Thymus (tissue), 11 donors: ENCODE data around the gene ZNF766. TPM values are rescaled to one million over a fixed set of nuclear protein-coding genes. Genes with fewer than 3 reads are reported as not detected.
"Not testable (repeated sequence)": the region's sequence is repeated elsewhere in the genome, so short reads cannot be mapped to it uniquely, and the experiment has no call there.

Experiments used
- DNase-seq, 9 donors: peaks; one replicate each; pipeline ENCODE4 v3.0.0-alpha.2; 2013; ENCODE audit warnings: low spot score in 9 of 9, low read depth in 6 of 9, missing footprints in 1 of 9
- H3K27ac ChIP-seq, 2 donors: one replicate each; pipeline ENCODE4 v1.5.1; 2013; ENCODE audit warnings: control low read depth in 1 of 2, low read depth in 1 of 2, low read length in 1 of 2, mild to moderate bottlenecking in 1 of 2, moderate library complexity in 1 of 2
- H3K27me3 ChIP-seq, 2 donors: one replicate each; pipeline ENCODE4 v1.5.1; 2013; ENCODE audit warnings: low read length in 1 of 2; ENCODE audit not compliant: control insufficient read depth in 2 of 2, insufficient read depth in 1 of 2
- H3K36me3 ChIP-seq, 2 donors: one replicate each; pipeline ENCODE4 v1.5.1; 2013; ENCODE audit warnings: low read length in 1 of 2, mild to moderate bottlenecking in 1 of 2, moderate library complexity in 1 of 2; ENCODE audit not compliant: control insufficient read depth in 2 of 2, insufficient read depth in 2 of 2
- H3K4me1 ChIP-seq, 2 donors: one replicate each; pipeline ENCODE4 v1.5.1; 2013; ENCODE audit warnings: low read length in 2 of 2; ENCODE audit not compliant: control insufficient read depth in 2 of 2, insufficient read depth in 2 of 2
- H3K4me3 ChIP-seq, 2 donors: one replicate each; pipeline ENCODE4 v1.5.1; 2013; ENCODE audit warnings: low read length in 2 of 2, control low read depth in 1 of 2, mild to moderate bottlenecking in 1 of 2
- H3K9me3 ChIP-seq, 2 donors: one replicate each; pipeline ENCODE4 v1.5.1; 2013; ENCODE audit warnings: low read length in 1 of 2, mild to moderate bottlenecking in 1 of 2; ENCODE audit not compliant: control insufficient read depth in 2 of 2, insufficient read depth in 1 of 2
- WGBS: extraction: QIAGEN DNeasy Blood & Tissue Kit; methylation state at CpG from one replicate; pipeline ENCODE4 v1.1.7; 2013; 5-methylcytosine and 5-hydroxymethylcytosine counted together
- polyA plus RNA-seq: library from polyadenylated mRNA; stranded (reverse); fragments of 200-250 nt; gene quantifications from one replicate; pipeline ENCODE4 v1.2.3, GENCODE V29; 2013
- total RNA-seq: library from RNA; stranded (reverse); fragments of 120-200 nt; gene quantifications from one replicate; pipeline ENCODE4 v1.2.4, GENCODE V29; 2013
- donor health status: healthy.

The ZNF766 gene
- total and polyA plus RNA-seq, 2 donors: 11.4 to 11.7 TPM

GRCh38 chr19:52292946-52293345 lies 23.6 kb downstream of the ZNF766 start:
- not testable (repeated sequence) for DNase-seq, H3K4me3 ChIP-seq, H3K27me3 ChIP-seq, H3K27ac ChIP-seq, H3K4me1 ChIP-seq
- Histone ChIP-seq H3K36me3 (peaks cover 28 to 35% of the 10 kb centered on the region in 2 donors), H3K9me3 (peaks cover 5 to 15% of the 10 kb centered on the region in 2 donors)
- WGBS: 98% methylated on average over 6 of the region's 6 CpGs

- no peaks in the 10 kb centered on the region for H3K27me3 ChIP-seq
- H3K36me3 ChIP-seq: peaks cover 16 to 26% of the 10 kb centered on the region in 2 donors
- H3K4me1 ChIP-seq: peaks cover 9 to 10% of the 10 kb centered on the region in 2 donors
- no peak for DNase-seq
- 29% methylated on average over 8 of the region's 8 CpGs for WGBS
- peaks cover 9 to 15% of the 10 kb centered on the region in 2 donors for H3K9me3 ChIP-seq
- H3K27ac ChIP-seq: peak overlapping the region in 1 of 2 donors; percentile 70
- peak overlapping the region; percentile 88 to 94 for H3K4me3 ChIP-seq
Measured at GRCh38 chr19:52296400-52296772, 27.0 kb downstream of the ZNF766 start.

GRCh38 chr19:52296773-52297600 lies 27.6 kb downstream of the ZNF766 start, which contains the start of gene ZNF480:
TSS of gene ZNF480 (plus strand) at chr19:52297169. CDS start at chr19:52300413, 3,244 bp downstream.
- DNase-seq: peak; percentile 44 to 88 (median 69)
- H3K36me3 ChIP-seq: peaks cover 22 to 30% of the 10 kb centered on the region in 2 donors
- peak within 1 kb of the TSS; percentile 88 to 94 for H3K4me3 ChIP-seq
- H3K27me3 ChIP-seq: no peaks in the 10 kb centered on the region
- H3K4me1 ChIP-seq: peaks cover 9 to 10% of the 10 kb centered on the region in 2 donors
- WGBS: under 1% methylated on average over 74 of the region's 75 CpGs
- H3K9me3 ChIP-seq: peaks cover 10 to 15% of the 10 kb centered on the region in 2 donors
- H3K27ac ChIP-seq: peak within 1 kb of the TSS; percentile 87 to 96

GRCh38 chr19:52297601-52298364 lies 28.4 kb downstream of the ZNF766 start:
- Histone ChIP-seq H3K27me3 (no peaks in the 10 kb centered on the region), H3K36me3 (peaks cover 29 to 34% of the 10 kb centered on the region in 2 donors), H3K9me3 (peaks cover 12 to 15% of the 10 kb centered on the region in 2 donors), H3K4me1 (peaks cover 9 to 10% of the 10 kb centered on the region in 2 donors), H3K27ac (peak overlapping the region; percentile 87 to 96), H3K4me3 (peak overlapping the region; percentile 88 to 94)
- peak in 1 of 9 donors; percentile 2 for DNase-seq
- 20% methylated on average over 18 of the region's 18 CpGs for WGBS

GRCh38 chr19:52307275-52307674 lies 37.9 kb downstream of the ZNF766 start:
- Histone ChIP-seq H3K9me3 (peaks cover 33 to 50% of the 10 kb centered on the region in 2 donors), H3K4me1 (no peaks in the 10 kb centered on the region), H3K36me3 (peaks cover 17 to 56% of the 10 kb centered on the region in 2 donors), H3K27me3 (no peaks in the 10 kb centered on the region), H3K4me3 (no peak overlapping the region), H3K27ac (no peak overlapping the region)
- WGBS: 98% methylated on average over 10 of the region's 10 CpGs
- DNase-seq: peak in 3 of 9 donors; percentile 9 to 63 (median 11)

- Histone ChIP-seq H3K9me3 (peaks cover 17 to 30% of the 10 kb centered on the region in 2 donors), H3K36me3 (peaks cover 39 to 41% of the 10 kb centered on the region in 2 donors), H3K27me3 (no peaks in the 10 kb centered on the region), H3K4me3 (no peak overlapping the region), H3K4me1 (no peaks in the 10 kb centered on the region), H3K27ac (no peak overlapping the region)
- WGBS: 99% methylated on average over 6 of the region's 6 CpGs
- DNase-seq: no peak
Measured at GRCh38 chr19:52322429-52322828, 53.0 kb downstream of the ZNF766 start.

- Histone ChIP-seq H3K27ac (no peak overlapping the region), H3K9me3 (peaks cover 9 to 46% of the 10 kb centered on the region in 2 donors), H3K36me3 (no peaks in the 10 kb centered on the region), H3K27me3 (no peaks in the 10 kb centered on the region), H3K4me3 (no peak overlapping the region), H3K4me1 (no peaks in the 10 kb centered on the region)
- 86% methylated on average over 10 of the region's 10 CpGs for WGBS
- DNase-seq: peak in 1 of 9 donors; percentile 35
Measured at GRCh38 chr19:52331757-52332156, 62.4 kb downstream of the ZNF766 start.

- H3K4me3 ChIP-seq: peak overlapping the region; percentile 87 to 88
- no peaks in the 10 kb centered on the region for H3K27me3 ChIP-seq
- no peak for DNase-seq
- H3K9me3 ChIP-seq: peaks cover 7 to 30% of the 10 kb centered on the region in 2 donors
- no peaks in the 10 kb centered on the region for H3K36me3 ChIP-seq
- H3K4me1 ChIP-seq: no peaks in the 10 kb centered on the region
- 61% methylated on average over 9 of the region's 9 CpGs for WGBS
- no peak overlapping the region for H3K27ac ChIP-seq
Measured at GRCh38 chr19:52335768-52336116, 66.4 kb downstream of the ZNF766 start.
